Measurements from ENCODE around the gene ANKRD44. TPM values are rescaled to one million over a fixed set of nuclear protein-coding genes. Genes with fewer than 3 reads are reported as not detected.

Gene ANKRD44
- total and polyA plus RNA-seq, 5 experiments from 2014 or later: 85.8 to 279 (median 96.1) TPM

DNA sequence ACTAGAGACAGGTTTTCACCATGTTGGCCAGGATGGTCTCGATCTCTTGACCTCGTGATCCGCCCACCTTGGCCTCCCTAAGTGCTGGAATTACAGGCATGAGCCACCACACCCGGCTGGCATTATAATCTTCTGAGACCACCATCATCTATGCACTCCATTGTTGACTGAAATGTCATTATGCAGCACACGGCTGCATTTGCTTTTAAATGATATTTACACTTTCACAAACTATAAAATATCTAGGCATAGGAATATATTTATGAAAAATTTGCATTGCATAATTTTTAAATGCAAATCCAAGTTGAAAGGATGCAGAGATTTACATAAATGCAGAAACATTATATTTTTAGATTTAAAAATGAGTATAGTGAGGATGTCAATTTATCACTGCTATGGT, 30.0 kb upstream of the ANKRD44 start:
- ATAC-seq (no peak), DNase-seq (no peak)
- H3K4me3 Mint-ChIP-seq: no peak overlapping the region
- H3K36me3 Mint-ChIP-seq: no peaks in the 10 kb centered on the region
- no peak overlapping the region for H3K27ac Mint-ChIP-seq
- H3K9me3 Mint-ChIP-seq: no peaks in the 10 kb centered on the region
- peaks cover 10 to 20% (median 14%) of the 10 kb centered on the region in 4 donors for H3K4me1 Mint-ChIP-seq
- POLR2A ChIA-PET: no interaction called here
- no peaks in the 10 kb centered on the region for H3K27me3 Mint-ChIP-seq

GRCh38 chr2:197339496-197340220, 29.1 kb upstream of the ANKRD44 start:
- POLR2A ChIA-PET: interaction anchor here (0.6 kb wide), 1 partner anchor 185 kb away, joined by 5 read pairs; no protein-coding TSS in a partner anchor
- ATAC-seq (no peak), DNase-seq (no peak)
- H3K4me1 Mint-ChIP-seq: peaks cover 10 to 20% (median 14%) of the 10 kb centered on the region in 4 donors
- H3K9me3 Mint-ChIP-seq: no peaks in the 10 kb centered on the region
- H3K36me3 Mint-ChIP-seq: no peaks in the 10 kb centered on the region
- H3K4me3 Mint-ChIP-seq: peak overlapping the region in 4 of 10 donors; percentile 3 to 49 (median 21)
- peak overlapping the region in 5 of 10 donors; percentile 2 to 38 (median 4) for H3K27ac Mint-ChIP-seq
- H3K27me3 Mint-ChIP-seq: no peaks in the 10 kb centered on the region

DNA sequence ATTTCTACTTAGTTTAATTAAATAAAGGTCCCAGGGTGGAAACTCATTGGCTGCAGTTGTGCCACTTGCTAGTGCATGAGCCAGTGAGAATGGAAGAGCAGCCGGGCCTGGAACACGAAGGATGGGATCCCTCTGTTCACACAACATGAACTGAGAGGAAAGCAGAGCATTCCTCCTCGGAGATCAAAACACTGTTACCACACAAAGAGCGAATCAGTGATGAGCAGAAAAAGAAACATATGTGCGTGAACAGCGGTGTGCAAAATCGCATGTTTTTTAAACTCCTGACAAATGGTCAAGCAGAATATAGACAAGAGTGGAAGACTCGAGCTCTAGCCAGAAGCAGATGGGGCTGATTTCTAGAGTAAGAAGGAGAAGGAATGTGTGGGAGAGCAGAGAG, 28.4 kb upstream of the ANKRD44 start:
- DNase-seq: no peak
- no peak for ATAC-seq
- no peaks in the 10 kb centered on the region for H3K9me3 Mint-ChIP-seq
- no peaks in the 10 kb centered on the region for H3K27me3 Mint-ChIP-seq
- peak overlapping the region in 5 of 10 donors; percentile 3 to 49 (median 23) for H3K4me3 Mint-ChIP-seq
- H3K36me3 Mint-ChIP-seq: no peaks in the 10 kb centered on the region
- peaks cover 10 to 23% (median 14%) of the 10 kb centered on the region in 4 donors for H3K4me1 Mint-ChIP-seq
- POLR2A ChIA-PET: interaction anchor here (0.7 kb wide), 2 partner anchors 154 to 220 kb away, joined by 3 to 6 read pairs; no protein-coding TSS in a partner anchor
- peak overlapping the region in 5 of 10 donors; percentile 2 to 58 (median 22) for H3K27ac Mint-ChIP-seq

DNA sequence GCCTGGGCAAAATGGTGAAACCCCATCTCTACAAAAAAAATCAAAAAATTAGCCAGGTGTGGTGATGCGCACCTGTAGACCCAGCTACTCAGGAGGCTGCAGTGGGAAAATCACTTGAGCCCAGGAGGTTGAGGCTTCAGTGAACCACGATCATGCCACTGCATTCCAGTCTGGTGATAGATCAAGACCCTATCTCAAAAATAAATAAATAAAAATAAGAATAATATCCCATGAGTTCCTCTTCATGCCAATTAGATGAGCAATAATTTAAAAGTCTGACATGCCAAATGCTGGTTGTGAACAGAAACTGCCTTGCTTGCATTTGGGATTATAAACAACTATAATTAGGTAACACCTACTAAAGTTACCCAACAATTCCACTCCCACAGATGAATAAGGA, 22.1 kb upstream of the ANKRD44 start:
- H3K4me3 Mint-ChIP-seq: no peak overlapping the region
- H3K36me3 Mint-ChIP-seq: no peaks in the 10 kb centered on the region
- DNase-seq: no peak
- ATAC-seq: no peak
- H3K4me1 Mint-ChIP-seq: peaks cover 13 to 27% (median 19%) of the 10 kb centered on the region in 4 donors
- H3K27me3 Mint-ChIP-seq: no peaks in the 10 kb centered on the region
- POLR2A ChIA-PET: interaction anchor here (1.4 kb wide), 1 partner anchor 9 kb away, joined by 4 read pairs; no protein-coding TSS in a partner anchor
- H3K27ac Mint-ChIP-seq: no peak overlapping the region
- peaks cover 0 to 5% (median 0%) of the 10 kb centered on the region in 9 donors for H3K9me3 Mint-ChIP-seq

- peak in 1 of 10 donors; percentile 37 for DNase-seq
- Mint-ChIP-seq H3K9me3 (peaks cover 0 to 5% (median 0%) of the 10 kb centered on the region in 9 donors), H3K36me3 (no peaks in the 10 kb centered on the region), H3K4me1 (peaks cover 30 to 60% (median 51%) of the 10 kb centered on the region in 4 donors), H3K27me3 (no peaks in the 10 kb centered on the region), H3K27ac (peak overlapping the region; percentile 32 to 100 (median 87)), H3K4me3 (peak overlapping the region; percentile 25 to 89 (median 72))
- POLR2A ChIA-PET: interaction anchor here (0.7 to 4.5 kb wide), 10 partner anchors 14 to 176 kb away, joined by 3 to 47 read pairs (median 6); partner anchors contain the start of genes ANKRD44, HSPD1 and HSPE1
- peak; percentile 64 to 72 for ATAC-seq
Observed at GRCh38 chr2:197328461-197328860, 17.9 kb upstream of the ANKRD44 start.

DNA sequence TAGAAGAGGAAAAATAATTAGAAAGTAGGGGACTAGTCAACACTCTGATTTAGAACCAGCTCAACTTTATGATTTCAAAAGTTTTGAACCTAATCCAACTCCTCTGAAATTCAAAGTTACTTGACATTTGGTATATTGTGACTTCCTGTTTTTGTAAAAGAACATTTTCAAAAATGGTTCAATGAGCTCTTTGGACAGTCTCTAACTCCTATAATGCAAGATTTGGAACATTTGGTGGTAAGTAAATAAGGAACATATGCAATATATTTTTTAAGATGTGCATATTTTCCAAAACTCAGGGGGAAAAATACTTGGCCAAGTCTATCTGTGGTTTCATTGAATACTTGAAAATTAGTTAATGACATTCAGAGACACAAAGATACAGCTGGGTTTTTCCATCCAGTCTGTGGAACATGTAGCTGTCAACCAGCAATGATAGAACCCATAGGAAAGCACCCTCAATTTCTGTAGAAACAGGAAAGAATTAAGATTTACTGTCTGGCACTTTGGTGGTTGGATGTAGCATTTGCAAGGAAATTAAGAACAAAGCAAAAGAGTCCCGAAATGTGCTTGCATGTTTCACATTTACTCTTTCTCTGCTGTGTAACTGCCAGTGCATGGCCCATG, 17.0 kb upstream of the ANKRD44 start:
- no peaks in the 10 kb centered on the region for H3K36me3 Mint-ChIP-seq
- H3K27ac Mint-ChIP-seq: peak overlapping the region; percentile 32 to 100 (median 87)
- peaks cover 38 to 69% (median 60%) of the 10 kb centered on the region in 4 donors for H3K4me1 Mint-ChIP-seq
- peaks cover 0 to 5% (median 0%) of the 10 kb centered on the region in 9 donors for H3K9me3 Mint-ChIP-seq
- H3K4me3 Mint-ChIP-seq: peak overlapping the region; percentile 38 to 89 (median 74)
- DNase-seq: no peak
- POLR2A ChIA-PET: interaction anchor here (0.7 to 4.5 kb wide), 15 partner anchors 9 to 207 kb away, joined by 3 to 47 read pairs (median 4); partner anchors contain the start of genes ANKRD44, HSPD1, HSPE1 and SF3B1
- ATAC-seq: peak; percentile 11 to 35
- H3K27me3 Mint-ChIP-seq: no peaks in the 10 kb centered on the region

- ATAC-seq: no peak
- Mint-ChIP-seq H3K36me3 (no peaks in the 10 kb centered on the region), H3K4me1 (peaks cover 39 to 72% (median 64%) of the 10 kb centered on the region in 4 donors), H3K4me3 (peak overlapping the region; percentile 38 to 89 (median 74)), H3K27me3 (no peaks in the 10 kb centered on the region), H3K9me3 (peaks cover 0 to 5% (median 0%) of the 10 kb centered on the region in 9 donors), H3K27ac (peak overlapping the region; percentile 32 to 100 (median 87))
- DNase-seq: no peak
- POLR2A ChIA-PET: interaction anchor here (1.0 to 4.5 kb wide), 9 partner anchors 9 to 206 kb away, joined by 3 to 47 read pairs (median 9); partner anchors contain the start of genes ANKRD44 and SF3B1
Observed at GRCh38 chr2:197327073-197327471, 16.5 kb upstream of the ANKRD44 start.

GRCh38 chr2:197324801-197325200, 14.2 kb upstream of the ANKRD44 start:
- Mint-ChIP-seq H3K4me3 (peak overlapping the region; percentile 21 to 73 (median 59)), H3K27me3 (no peaks in the 10 kb centered on the region), H3K9me3 (no peaks in the 10 kb centered on the region), H3K4me1 (peaks cover 41 to 84% (median 77%) of the 10 kb centered on the region in 4 donors), H3K27ac (peak overlapping the region; percentile 65 to 100 (median 85)), H3K36me3 (no peaks in the 10 kb centered on the region)
- no peak for DNase-seq
- POLR2A ChIA-PET: interaction anchor here (1.0 to 4.2 kb wide), 3 partner anchors 14 to 126 kb away, joined by 4 to 53 read pairs (median 9); partner anchors contain the start of gene ANKRD44
- ATAC-seq: no peak

DNA sequence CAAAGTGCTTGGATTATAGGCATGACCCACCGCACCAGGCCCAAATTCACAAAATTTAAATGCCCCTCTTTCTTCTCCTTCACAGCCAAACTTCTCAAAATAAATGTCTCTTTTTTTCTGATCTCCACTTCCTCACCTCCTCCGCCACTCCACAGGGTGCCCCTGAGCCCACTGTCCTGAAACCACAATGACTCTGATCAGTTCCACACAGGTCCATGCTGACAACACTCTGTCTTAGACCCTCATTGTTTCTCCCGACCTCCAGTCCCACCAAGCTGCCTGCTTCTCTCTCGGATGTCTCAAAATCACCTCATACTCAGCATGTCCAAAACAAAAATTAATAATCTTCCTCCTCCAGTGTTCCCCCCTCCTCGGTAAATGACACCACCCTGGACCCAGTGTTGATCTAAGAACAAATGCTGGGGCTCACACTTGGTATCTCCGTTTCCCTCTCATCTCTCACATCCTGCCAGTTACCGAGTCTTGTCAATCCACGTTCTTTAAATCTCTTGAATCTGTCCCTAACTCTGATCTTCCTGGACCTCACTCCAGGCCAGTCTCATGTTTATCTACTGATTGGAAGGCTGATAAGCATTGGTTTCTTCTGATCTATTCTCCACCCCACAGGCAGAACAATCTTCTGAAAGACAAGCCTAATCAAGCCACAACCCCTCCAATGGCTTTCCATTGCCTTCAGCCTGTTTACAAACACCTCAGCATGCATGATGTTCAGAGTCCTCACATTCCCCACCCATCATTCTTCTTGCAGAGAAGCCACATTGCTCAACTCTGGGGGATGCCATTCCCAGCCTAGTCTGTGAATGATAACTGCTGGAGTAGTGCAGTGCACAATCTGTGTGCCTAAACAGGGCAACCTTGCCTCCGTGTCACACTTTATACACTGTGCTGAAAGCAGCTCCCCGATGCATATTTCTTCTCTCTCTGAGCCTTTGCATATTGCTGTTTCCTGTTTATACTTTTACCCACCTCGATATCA, 12.4 kb upstream of the ANKRD44 start:
- Mint-ChIP-seq H3K9me3 (no peaks in the 10 kb centered on the region), H3K4me3 (peak overlapping the region; percentile 59 to 88 (median 82)), H3K4me1 (peaks cover 37 to 74% (median 68%) of the 10 kb centered on the region in 4 donors), H3K36me3 (no peaks in the 10 kb centered on the region), H3K27ac (peak overlapping the region; percentile 94 to 100 (median 98)), H3K27me3 (no peaks in the 10 kb centered on the region)
- ATAC-seq: peak; percentile 75 to 82
- peak in 3 of 10 donors; percentile 23 to 57 (median 43) for DNase-seq
- POLR2A ChIA-PET: interaction anchor here (1.0 to 4.2 kb wide), 7 partner anchors 9 to 127 kb away, joined by 3 to 53 read pairs (median 4); partner anchors contain the start of gene ANKRD44

GRCh38 chr2:197322143-197322542, 11.6 kb upstream of the ANKRD44 start:
- Mint-ChIP-seq H3K4me3 (peak overlapping the region in 5 of 10 donors; percentile 30 to 76 (median 52)), H3K27ac (peak overlapping the region; percentile 76 to 100 (median 98)), H3K4me1 (peaks cover 29 to 66% (median 60%) of the 10 kb centered on the region in 4 donors), H3K9me3 (no peaks in the 10 kb centered on the region), H3K27me3 (no peaks in the 10 kb centered on the region), H3K36me3 (no peaks in the 10 kb centered on the region)
- DNase-seq (no peak), ATAC-seq (no peak)
- POLR2A ChIA-PET: interaction anchor here (0.6 to 4.2 kb wide), 5 partner anchors 11 to 178 kb away, joined by 3 to 53 read pairs (median 5); partner anchors contain the start of genes ANKRD44 and HSPD1

GRCh38 chr2:197315371-197315770, 4.8 kb upstream of the ANKRD44 start:
- POLR2A ChIA-PET: interaction anchor here (0.8 to 2.5 kb wide), 2 partner anchors 12 to 118 kb away, joined by 4 to 11 read pairs; no protein-coding TSS in a partner anchor
- peaks cover 21 to 50% (median 43%) of the 10 kb centered on the region in 4 donors for H3K4me1 Mint-ChIP-seq
- no peak overlapping the region for H3K4me3 Mint-ChIP-seq
- DNase-seq: no peak
- no peak for ATAC-seq
- no peaks in the 10 kb centered on the region for H3K27me3 Mint-ChIP-seq
- no peaks in the 10 kb centered on the region for H3K36me3 Mint-ChIP-seq
- no peaks in the 10 kb centered on the region for H3K9me3 Mint-ChIP-seq
- peak overlapping the region in 2 of 10 donors; percentile 6 to 19 for H3K27ac Mint-ChIP-seq

Data from naive thymus-derived CD8-positive, alpha-beta T cell (primary cell).